Measurements from ENCODE around the gene CWH43. TPM values are rescaled to one million over a fixed set of nuclear protein-coding genes. Genes with fewer than 3 reads are reported as not detected.
"Not testable (repeated sequence)": the region's sequence is repeated elsewhere in the genome, so short reads cannot be mapped to it uniquely, and the experiment has no call there.

Gene CWH43
- total RNA-seq, 1 donor from 2014 or later, result not detected

DNA sequence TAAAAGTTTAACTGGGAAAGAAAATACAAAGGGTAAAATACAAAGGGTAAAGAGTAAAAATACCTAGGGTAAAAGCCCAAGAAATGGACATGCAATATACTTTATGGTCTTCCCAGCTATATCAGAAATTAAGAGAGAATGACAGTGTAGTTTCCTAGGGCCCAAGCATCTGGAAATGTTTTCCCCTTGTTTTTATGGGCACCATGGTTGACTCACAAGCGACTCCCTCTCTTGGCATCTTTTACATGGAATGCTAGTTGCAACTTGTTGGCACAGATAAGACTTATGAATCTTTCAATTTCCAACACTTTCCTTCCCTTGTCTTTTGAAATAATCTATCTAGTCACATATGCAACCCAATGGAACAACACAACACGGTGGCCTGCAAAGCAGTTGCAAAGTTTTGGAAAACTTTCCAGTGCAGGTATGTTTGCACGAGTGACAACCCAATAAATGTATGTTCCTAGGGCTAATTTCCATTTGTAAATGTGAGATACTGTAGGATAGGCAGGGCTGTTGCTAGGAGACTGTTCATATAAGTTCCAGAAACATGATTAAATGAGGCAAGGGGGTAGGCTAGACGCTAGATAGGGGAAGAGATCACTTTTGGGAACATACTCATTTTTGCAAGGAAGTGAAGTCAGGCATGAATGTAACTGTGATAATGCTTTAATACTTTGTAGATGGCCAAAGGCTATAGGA is 36.4 kb upstream of the CWH43 start:
- TF ChIP-seq, protein P1, sequence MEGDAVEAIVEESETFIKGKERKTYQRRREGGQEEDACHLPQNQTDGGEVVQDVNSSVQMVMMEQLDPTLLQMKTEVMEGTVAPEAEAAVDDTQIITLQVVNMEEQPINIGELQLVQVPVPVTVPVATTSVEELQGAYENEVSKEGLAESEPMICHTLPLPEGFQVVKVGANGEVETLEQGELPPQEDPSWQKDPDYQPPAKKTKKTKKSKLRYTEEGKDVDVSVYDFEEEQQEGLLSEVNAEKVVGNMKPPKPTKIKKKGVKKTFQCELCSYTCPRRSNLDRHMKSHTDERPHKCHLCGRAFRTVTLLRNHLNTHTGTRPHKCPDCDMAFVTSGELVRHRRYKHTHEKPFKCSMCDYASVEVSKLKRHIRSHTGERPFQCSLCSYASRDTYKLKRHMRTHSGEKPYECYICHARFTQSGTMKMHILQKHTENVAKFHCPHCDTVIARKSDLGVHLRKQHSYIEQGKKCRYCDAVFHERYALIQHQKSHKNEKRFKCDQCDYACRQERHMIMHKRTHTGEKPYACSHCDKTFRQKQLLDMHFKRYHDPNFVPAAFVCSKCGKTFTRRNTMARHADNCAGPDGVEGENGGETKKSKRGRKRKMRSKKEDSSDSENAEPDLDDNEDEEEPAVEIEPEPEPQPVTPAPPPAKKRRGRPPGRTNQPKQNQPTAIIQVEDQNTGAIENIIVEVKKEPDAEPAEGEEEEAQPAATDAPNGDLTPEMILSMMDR (IDR thresholded peaks at IDR 0.05; ENCODE audit: unreplicated experiment), result no peak
- H3K4me1 Mint-ChIP-seq (ENCODE audit: unreplicated experiment), result no peaks in the 10 kb centered on the region
- no peak overlapping the region for H3K27ac Mint-ChIP-seq (ENCODE audit: unreplicated experiment)
- no peak for DNase-seq (ENCODE audit: low spot score)
- no peak overlapping the region for H3K4me3 Mint-ChIP-seq (ENCODE audit: unreplicated experiment)
- no peaks in the 10 kb centered on the region for H3K36me3 Mint-ChIP-seq (ENCODE audit: low read depth, unreplicated experiment)
- no peaks in the 10 kb centered on the region for H3K9me3 Mint-ChIP-seq (ENCODE audit: unreplicated experiment)
- no peaks in the 10 kb centered on the region for H3K27me3 Mint-ChIP-seq (ENCODE audit: unreplicated experiment)

DNA sequence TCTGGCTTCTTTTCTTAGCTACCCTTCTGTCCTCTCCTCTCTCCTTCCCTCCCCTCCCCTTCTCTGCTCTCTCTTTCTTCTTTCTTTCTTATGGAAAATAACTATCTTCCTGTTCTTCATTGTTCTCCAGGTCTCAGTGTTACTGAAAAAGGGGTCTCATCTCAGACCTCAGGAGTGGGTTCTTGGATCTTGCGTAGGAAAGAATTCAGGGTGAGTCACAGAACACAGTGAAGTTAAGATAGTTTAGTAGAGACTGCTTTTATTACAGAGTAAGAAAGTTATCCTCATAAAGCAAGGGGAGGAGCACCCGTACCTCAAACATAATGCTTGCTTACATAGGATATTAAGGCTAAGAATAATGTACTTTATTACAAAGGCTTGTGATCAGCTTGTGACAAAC is 31.8 kb upstream of the CWH43 start:
- H3K36me3 Mint-ChIP-seq (ENCODE audit: low read depth, unreplicated experiment), result no peaks in the 10 kb centered on the region
- H3K4me1 Mint-ChIP-seq (ENCODE audit: unreplicated experiment), result peaks cover 3% of the 10 kb centered on the region
- H3K4me3 Mint-ChIP-seq (ENCODE audit: unreplicated experiment), result no peak overlapping the region
- H3K27ac Mint-ChIP-seq (ENCODE audit: unreplicated experiment), result no peak overlapping the region
- TF ChIP-seq, protein P1 (IDR thresholded peaks at IDR 0.05; ENCODE audit: unreplicated experiment), result no peak
- no peak for DNase-seq (ENCODE audit: low spot score)
- H3K27me3 Mint-ChIP-seq (ENCODE audit: unreplicated experiment), result peaks cover 3% of the 10 kb centered on the region
- no peaks in the 10 kb centered on the region for H3K9me3 Mint-ChIP-seq (ENCODE audit: unreplicated experiment)

DNA sequence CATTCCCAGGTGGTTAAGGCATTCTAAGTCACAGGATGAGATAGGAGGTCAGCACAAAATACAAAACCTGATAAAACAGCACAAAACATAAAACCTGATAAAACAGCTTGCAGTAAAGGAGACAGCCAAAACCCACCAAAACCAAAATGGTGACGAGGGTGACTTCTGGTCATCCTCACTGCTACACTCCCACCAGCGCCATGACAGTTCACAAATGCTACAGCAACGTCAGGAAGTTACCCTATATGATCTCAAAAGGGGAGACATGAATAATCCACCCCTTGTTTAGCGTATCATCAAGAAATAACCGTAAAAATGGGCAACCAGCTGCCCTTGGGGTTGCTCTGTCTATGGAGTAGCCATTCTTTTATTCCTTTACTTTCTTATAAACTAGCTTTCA is 28.7 kb upstream of the CWH43 start:
- not testable (repeated sequence) for H3K27me3 Mint-ChIP-seq (ENCODE audit: unreplicated experiment); DNase-seq (ENCODE audit: low spot score); H3K4me1 Mint-ChIP-seq (ENCODE audit: unreplicated experiment); H3K4me3 Mint-ChIP-seq (ENCODE audit: unreplicated experiment); H3K36me3 Mint-ChIP-seq (ENCODE audit: low read depth, unreplicated experiment); H3K27ac Mint-ChIP-seq (ENCODE audit: unreplicated experiment); H3K9me3 Mint-ChIP-seq (ENCODE audit: unreplicated experiment)

DNA sequence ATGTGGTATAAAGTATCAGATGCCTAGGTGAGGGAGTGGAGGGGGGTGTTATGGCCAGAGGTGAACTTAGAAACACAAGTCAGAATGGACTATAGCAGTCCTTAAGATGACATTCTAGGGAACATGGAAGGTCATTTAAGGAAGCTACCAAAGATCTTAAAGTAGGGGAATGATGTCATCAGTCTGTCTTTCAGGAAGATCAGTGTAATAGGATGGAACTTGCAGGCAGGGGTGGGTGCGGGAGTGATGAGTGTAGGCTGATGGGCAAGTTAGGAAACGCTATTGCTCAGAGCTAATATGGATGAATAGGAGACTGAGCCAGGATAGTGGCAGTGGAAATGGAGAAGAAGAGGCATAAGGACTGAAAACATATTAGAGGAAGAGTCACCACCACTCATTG is 27.5 kb upstream of the CWH43 start:
- no peak for DNase-seq (ENCODE audit: low spot score)
- H3K9me3 Mint-ChIP-seq (ENCODE audit: unreplicated experiment), result no peaks in the 10 kb centered on the region
- H3K36me3 Mint-ChIP-seq (ENCODE audit: low read depth, unreplicated experiment), result no peaks in the 10 kb centered on the region
- TF ChIP-seq, protein P1 (IDR thresholded peaks at IDR 0.05; ENCODE audit: unreplicated experiment), result no peak
- H3K27ac Mint-ChIP-seq (ENCODE audit: unreplicated experiment), result no peak overlapping the region
- H3K4me1 Mint-ChIP-seq (ENCODE audit: unreplicated experiment), result peaks cover 3% of the 10 kb centered on the region
- H3K4me3 Mint-ChIP-seq (ENCODE audit: unreplicated experiment), result no peak overlapping the region
- peaks cover 3% of the 10 kb centered on the region for H3K27me3 Mint-ChIP-seq (ENCODE audit: unreplicated experiment)

DNA sequence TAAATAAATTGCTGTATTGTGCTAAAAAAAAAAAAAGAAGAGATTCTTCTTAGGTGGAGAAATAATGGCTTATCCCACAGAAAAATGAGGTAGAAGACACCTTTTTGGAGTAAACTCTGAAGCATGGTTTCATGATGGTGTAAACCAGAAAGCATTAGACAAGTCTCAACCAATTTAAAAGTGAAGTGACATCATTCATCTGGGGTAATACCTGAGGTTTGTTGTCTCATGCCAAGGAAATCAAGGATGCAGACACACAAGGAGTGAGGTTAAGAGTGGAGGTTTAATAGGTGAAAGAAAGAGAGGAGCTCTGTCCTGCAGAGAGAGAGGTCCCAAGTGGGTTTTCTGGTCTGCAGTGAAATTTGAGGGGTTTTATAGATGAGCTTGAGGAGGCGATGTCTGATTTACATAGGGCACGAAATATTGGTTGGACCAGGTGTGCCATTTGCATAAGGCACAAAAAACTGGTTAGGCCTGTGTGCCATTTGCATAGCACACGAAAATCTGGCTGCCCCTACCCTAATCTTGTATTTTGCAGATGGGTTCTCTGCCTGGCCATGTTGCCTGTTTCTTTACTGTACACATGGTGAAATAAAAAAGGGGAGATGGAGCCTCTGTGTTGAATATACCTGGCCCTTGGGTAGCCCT is 25.0 kb upstream of the CWH43 start:
- no peaks in the 10 kb centered on the region for H3K4me1 Mint-ChIP-seq (ENCODE audit: unreplicated experiment)
- TF ChIP-seq, protein P1 (IDR thresholded peaks at IDR 0.05; ENCODE audit: unreplicated experiment), result no peak
- no peak for DNase-seq (ENCODE audit: low spot score)
- no peak overlapping the region for H3K27ac Mint-ChIP-seq (ENCODE audit: unreplicated experiment)
- no peaks in the 10 kb centered on the region for H3K36me3 Mint-ChIP-seq (ENCODE audit: low read depth, unreplicated experiment)
- H3K4me3 Mint-ChIP-seq (ENCODE audit: unreplicated experiment), result no peak overlapping the region
- H3K9me3 Mint-ChIP-seq (ENCODE audit: unreplicated experiment), result no peaks in the 10 kb centered on the region
- H3K27me3 Mint-ChIP-seq (ENCODE audit: unreplicated experiment), result peaks cover 2% of the 10 kb centered on the region
